ENCODE measurements around the gene CPEB2.

Gene CPEB2

DNA sequence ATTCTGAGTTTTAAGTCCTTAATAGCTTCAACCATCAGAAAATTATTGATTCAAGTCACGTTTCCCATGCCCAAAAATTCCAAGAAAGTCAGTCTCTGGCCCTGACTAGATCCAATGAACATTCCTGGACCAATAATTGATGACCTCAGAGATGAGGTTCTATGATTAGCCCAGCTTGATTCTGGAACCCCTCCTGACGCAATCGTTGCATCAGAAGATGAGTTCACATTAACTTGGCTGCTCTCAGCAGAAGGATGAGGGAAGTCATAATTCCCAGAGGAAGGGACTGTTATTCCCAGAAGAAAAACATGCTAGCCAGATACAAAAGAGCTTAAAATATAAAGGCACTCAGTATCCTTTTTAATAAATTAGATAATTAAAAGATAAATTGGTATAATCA lies 34.3 kb upstream of the CPEB2 start:
- no peak for DNase-seq
- Histone ChIP-seq H3K4me1 (ENCODE audit: control insufficient read depth, insufficient read depth, low read depth, low read length) (no peaks in the 10 kb centered on the region), H2BK5ac (ENCODE audit: low read depth, low read length, poor library complexity, severe bottlenecking) (no peak overlapping the region), H3K27me3 (ENCODE audit: control insufficient read depth in 1 of 2, insufficient read depth in 1 of 2, low read length in 2 of 2) (no peaks in the 10 kb centered on the region), H3K4me2 (ENCODE audit: low read length, poor library complexity, severe bottlenecking) (no peak overlapping the region), H3K4ac (ENCODE audit: low read depth in 1 of 2, low read length in 2 of 2) (no peak overlapping the region), H3K9ac (ENCODE audit: low read length) (no peak overlapping the region), H2BK120ac (ENCODE audit: low read depth, low read length) (no peak overlapping the region), H3K36me3 (ENCODE audit: control insufficient read depth in 1 of 2, insufficient read depth in 2 of 2, low read depth in 1 of 2, low read length in 2 of 2) (no peaks in the 10 kb centered on the region), H3K23ac (ENCODE audit: low read length in 2 of 2) (no peak overlapping the region), H2BK12ac (ENCODE audit: low read length in 2 of 2) (no peak overlapping the region), H3K27ac (ENCODE audit: low read length, poor library complexity, severe bottlenecking) (no peak overlapping the region), H3K14ac (ENCODE audit: low read length in 2 of 2) (no peak overlapping the region), H3K18ac (ENCODE audit: low read depth in 1 of 2, low read length in 2 of 2) (no peak overlapping the region), H2AFZ (ENCODE audit: low read depth, low read length) (no peak overlapping the region), H2BK15ac (ENCODE audit: low read depth, poor library complexity, severe bottlenecking) (no peak overlapping the region), H3K9me3 (ENCODE audit: control insufficient read depth, low read length) (no peaks in the 10 kb centered on the region), H3K79me1 (replicated peaks; ENCODE audit: low read length, poor library complexity, severe bottlenecking) (no peaks in the 10 kb centered on the region), H4K91ac (ENCODE audit: low read length) (no peak overlapping the region), H3K4me3 (ENCODE audit: insufficient read depth in 1 of 2, low read depth in 1 of 2, low read length in 2 of 2) (no peak overlapping the region), H4K8ac (ENCODE audit: low read length) (no peak overlapping the region), H2AK5ac (ENCODE audit: low read length, severe bottlenecking) (no peak overlapping the region)
- WGBS: 86% methylated on average over 3 of the region's 3 CpGs

- Histone ChIP-seq H3K4me2 (ENCODE audit: low read length, poor library complexity, severe bottlenecking) (no peak overlapping the region), H2AFZ (ENCODE audit: low read depth, low read length) (no peak overlapping the region), H2AK5ac (ENCODE audit: low read length, severe bottlenecking) (no peak overlapping the region)
Observed at GRCh38 chr4:14977830-14978229, 24.5 kb upstream of the CPEB2 start.

DNA sequence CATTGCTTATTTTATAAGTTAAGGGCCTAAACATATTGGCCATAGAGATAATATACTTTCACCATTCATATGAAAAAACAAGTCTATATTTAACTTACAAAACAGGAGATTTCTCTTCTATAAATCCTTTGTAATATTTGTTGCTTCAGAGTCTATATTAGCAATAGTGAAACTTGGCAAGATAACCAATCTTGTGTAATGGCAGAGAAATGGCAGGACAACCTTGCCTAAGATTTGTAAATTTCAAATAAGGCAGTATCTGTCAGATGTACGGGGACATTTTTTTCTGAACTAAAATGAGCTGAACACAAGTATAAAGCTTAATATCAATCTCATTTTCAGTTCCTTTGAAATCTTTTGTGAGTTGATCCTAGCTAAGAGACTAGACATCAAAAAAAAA lies 17.8 kb upstream of the CPEB2 start:
- Histone ChIP-seq H3K18ac (ENCODE audit: low read depth in 1 of 2, low read length in 2 of 2) (no peak overlapping the region), H2BK12ac (ENCODE audit: low read length in 2 of 2) (no peak overlapping the region), H4K8ac (ENCODE audit: low read length) (no peak overlapping the region), H3K23ac (ENCODE audit: low read length in 2 of 2) (no peak overlapping the region), H3K14ac (ENCODE audit: low read length in 2 of 2) (no peak overlapping the region), H3K4me3 (ENCODE audit: insufficient read depth in 1 of 2, low read depth in 1 of 2, low read length in 2 of 2) (no peak overlapping the region), H3K9ac (ENCODE audit: low read length) (no peak overlapping the region), H2AFZ (ENCODE audit: low read depth, low read length) (no peak overlapping the region), H2BK120ac (ENCODE audit: low read depth, low read length) (no peak overlapping the region), H2AK5ac (ENCODE audit: low read length, severe bottlenecking) (no peak overlapping the region), H3K36me3 (ENCODE audit: control insufficient read depth in 1 of 2, insufficient read depth in 2 of 2, low read depth in 1 of 2, low read length in 2 of 2) (no peaks in the 10 kb centered on the region), H3K79me1 (replicated peaks; ENCODE audit: low read length, poor library complexity, severe bottlenecking) (no peaks in the 10 kb centered on the region), H3K4me2 (ENCODE audit: low read length, poor library complexity, severe bottlenecking) (no peak overlapping the region), H2BK5ac (ENCODE audit: low read depth, low read length, poor library complexity, severe bottlenecking) (no peak overlapping the region), H3K4me1 (ENCODE audit: control insufficient read depth, insufficient read depth, low read depth, low read length) (no peaks in the 10 kb centered on the region), H3K27me3 (ENCODE audit: control insufficient read depth in 1 of 2, insufficient read depth in 1 of 2, low read length in 2 of 2) (no peaks in the 10 kb centered on the region), H3K4ac (ENCODE audit: low read depth in 1 of 2, low read length in 2 of 2) (no peak overlapping the region), H2BK15ac (ENCODE audit: low read depth, poor library complexity, severe bottlenecking) (no peak overlapping the region), H4K91ac (ENCODE audit: low read length) (no peak overlapping the region), H3K27ac (ENCODE audit: low read length, poor library complexity, severe bottlenecking) (no peak overlapping the region), H3K9me3 (ENCODE audit: control insufficient read depth, low read length) (no peaks in the 10 kb centered on the region)
- DNase-seq: peak; percentile 21
- no CpG with 5 or more reads among the region's 1 CpG for WGBS

More at GRCh38 chr4:14977830-14978229, 24.5 kb upstream of the CPEB2 start:
- no peak overlapping the region for H3K23ac ChIP-seq (ENCODE audit: low read length in 2 of 2)
- no peak overlapping the region for H2BK12ac ChIP-seq (ENCODE audit: low read length in 2 of 2)
- H2BK15ac ChIP-seq (ENCODE audit: low read depth, poor library complexity, severe bottlenecking): no peak overlapping the region
- no peak overlapping the region for H3K9ac ChIP-seq (ENCODE audit: low read length)
- H3K79me1 ChIP-seq (replicated peaks; ENCODE audit: low read length, poor library complexity, severe bottlenecking): no peaks in the 10 kb centered on the region
- no peaks in the 10 kb centered on the region for H3K36me3 ChIP-seq (ENCODE audit: control insufficient read depth in 1 of 2, insufficient read depth in 2 of 2, low read depth in 1 of 2, low read length in 2 of 2)
- no peak overlapping the region for H2BK5ac ChIP-seq (ENCODE audit: low read depth, low read length, poor library complexity, severe bottlenecking)
- H3K4ac ChIP-seq (ENCODE audit: low read depth in 1 of 2, low read length in 2 of 2): no peak overlapping the region
- H3K27ac ChIP-seq (ENCODE audit: low read length, poor library complexity, severe bottlenecking): no peak overlapping the region
- no peak overlapping the region for H4K8ac ChIP-seq (ENCODE audit: low read length)
- no peak overlapping the region for H2BK120ac ChIP-seq (ENCODE audit: low read depth, low read length)
- no peak overlapping the region for H3K18ac ChIP-seq (ENCODE audit: low read depth in 1 of 2, low read length in 2 of 2)
- no peak overlapping the region for H4K91ac ChIP-seq (ENCODE audit: low read length)
- H3K14ac ChIP-seq (ENCODE audit: low read length in 2 of 2): no peak overlapping the region
- no peaks in the 10 kb centered on the region for H3K27me3 ChIP-seq (ENCODE audit: control insufficient read depth in 1 of 2, insufficient read depth in 1 of 2, low read length in 2 of 2)
- H3K9me3 ChIP-seq (ENCODE audit: control insufficient read depth, low read length): no peaks in the 10 kb centered on the region
- H3K4me1 ChIP-seq (ENCODE audit: control insufficient read depth, insufficient read depth, low read depth, low read length): no peaks in the 10 kb centered on the region
- H3K4me3 ChIP-seq (ENCODE audit: insufficient read depth in 1 of 2, low read depth in 1 of 2, low read length in 2 of 2): no peak overlapping the region
- DNase-seq: no peak

- Histone ChIP-seq H2BK120ac (ENCODE audit: low read depth, low read length) (no peak overlapping the region), H3K14ac (ENCODE audit: low read length in 2 of 2) (no peak overlapping the region), H4K91ac (ENCODE audit: low read length) (no peak overlapping the region), H3K27ac (ENCODE audit: low read length, poor library complexity, severe bottlenecking) (no peak overlapping the region), H3K36me3 (ENCODE audit: control insufficient read depth in 1 of 2, insufficient read depth in 2 of 2, low read depth in 1 of 2, low read length in 2 of 2) (no peaks in the 10 kb centered on the region), H2AK5ac (ENCODE audit: low read length, severe bottlenecking) (no peak overlapping the region), H3K79me1 (replicated peaks; ENCODE audit: low read length, poor library complexity, severe bottlenecking) (no peaks in the 10 kb centered on the region), H3K27me3 (ENCODE audit: control insufficient read depth in 1 of 2, insufficient read depth in 1 of 2, low read length in 2 of 2) (no peaks in the 10 kb centered on the region), H3K23ac (ENCODE audit: low read length in 2 of 2) (no peak overlapping the region), H3K4me2 (ENCODE audit: low read length, poor library complexity, severe bottlenecking) (no peak overlapping the region), H3K9ac (ENCODE audit: low read length) (no peak overlapping the region), H3K4me3 (ENCODE audit: insufficient read depth in 1 of 2, low read depth in 1 of 2, low read length in 2 of 2) (no peak overlapping the region), H2BK12ac (ENCODE audit: low read length in 2 of 2) (no peak overlapping the region), H3K4me1 (ENCODE audit: control insufficient read depth, insufficient read depth, low read depth, low read length) (no peaks in the 10 kb centered on the region), H3K4ac (ENCODE audit: low read depth in 1 of 2, low read length in 2 of 2) (no peak overlapping the region), H3K18ac (ENCODE audit: low read depth in 1 of 2, low read length in 2 of 2) (no peak overlapping the region), H3K9me3 (ENCODE audit: control insufficient read depth, low read length) (no peaks in the 10 kb centered on the region), H4K8ac (ENCODE audit: low read length) (no peak overlapping the region), H2AFZ (ENCODE audit: low read depth, low read length) (no peak overlapping the region), H2BK15ac (ENCODE audit: low read depth, poor library complexity, severe bottlenecking) (no peak overlapping the region), H2BK5ac (ENCODE audit: low read depth, low read length, poor library complexity, severe bottlenecking) (no peak overlapping the region)
- 60% methylated on average over 1 of the region's 1 CpG for WGBS
- DNase-seq: peak; percentile 83
Observed at GRCh38 chr4:14985161-14985560, 17.1 kb upstream of the CPEB2 start.
